DND-41 (cell line): ENCODE data around the gene IQSEC2.

Source experiments
- EZH2 ChIP-seq: IDR thresholded peaks from 3 replicates; pipeline ENCODE4 v1.6.1; 2012; ENCODE audit warnings: borderline replicate concordance, low read depth, mild to moderate bottlenecking, moderate library complexity, low read length, inconsistent platforms; ENCODE audit not compliant: severe bottlenecking
- TF ChIP-seq, protein P1 (sequence below): IDR thresholded peaks from 2 replicates; pipeline ENCODE4 v1.5.1; 2012; ENCODE audit warnings: borderline replicate concordance, low read length, moderate library complexity, mild to moderate bottlenecking; ENCODE audit not compliant: poor library complexity, severe bottlenecking; ENCODE audit errors: extremely low read depth

DNA sequence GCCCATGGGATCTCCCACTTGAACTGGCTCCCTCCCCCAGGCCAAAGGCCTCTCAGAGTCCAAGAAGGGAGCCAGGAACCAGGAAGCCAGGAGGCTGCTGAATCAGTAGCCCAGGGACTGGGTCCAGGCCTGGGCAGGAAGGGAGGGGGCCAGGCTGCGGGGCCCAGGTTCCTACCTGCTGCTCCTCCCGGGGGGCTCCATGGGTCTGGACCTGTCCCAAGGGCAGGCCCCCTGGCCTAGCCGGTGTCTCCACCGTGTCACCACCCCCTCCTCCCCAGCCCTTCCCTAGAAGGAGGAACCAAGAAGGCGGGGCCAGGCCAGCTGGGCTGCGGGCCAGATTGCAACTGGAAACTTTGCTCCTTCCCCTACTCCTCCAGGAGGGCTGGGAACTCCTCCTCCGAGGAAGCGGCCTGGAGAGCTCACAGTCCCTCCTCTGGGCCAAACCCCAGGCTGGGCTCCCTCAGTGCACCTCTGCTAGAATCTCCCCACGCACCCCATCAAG, at the start of gene IQSEC2:
- TF ChIP-seq, protein P1, sequence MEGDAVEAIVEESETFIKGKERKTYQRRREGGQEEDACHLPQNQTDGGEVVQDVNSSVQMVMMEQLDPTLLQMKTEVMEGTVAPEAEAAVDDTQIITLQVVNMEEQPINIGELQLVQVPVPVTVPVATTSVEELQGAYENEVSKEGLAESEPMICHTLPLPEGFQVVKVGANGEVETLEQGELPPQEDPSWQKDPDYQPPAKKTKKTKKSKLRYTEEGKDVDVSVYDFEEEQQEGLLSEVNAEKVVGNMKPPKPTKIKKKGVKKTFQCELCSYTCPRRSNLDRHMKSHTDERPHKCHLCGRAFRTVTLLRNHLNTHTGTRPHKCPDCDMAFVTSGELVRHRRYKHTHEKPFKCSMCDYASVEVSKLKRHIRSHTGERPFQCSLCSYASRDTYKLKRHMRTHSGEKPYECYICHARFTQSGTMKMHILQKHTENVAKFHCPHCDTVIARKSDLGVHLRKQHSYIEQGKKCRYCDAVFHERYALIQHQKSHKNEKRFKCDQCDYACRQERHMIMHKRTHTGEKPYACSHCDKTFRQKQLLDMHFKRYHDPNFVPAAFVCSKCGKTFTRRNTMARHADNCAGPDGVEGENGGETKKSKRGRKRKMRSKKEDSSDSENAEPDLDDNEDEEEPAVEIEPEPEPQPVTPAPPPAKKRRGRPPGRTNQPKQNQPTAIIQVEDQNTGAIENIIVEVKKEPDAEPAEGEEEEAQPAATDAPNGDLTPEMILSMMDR, result no peak
- TF ChIP-seq EZH2, result no peak
